HepG2 (cell line): ENCODE results near the gene GOLT1A. TPM values are rescaled to one million over a fixed set of nuclear protein-coding genes. Genes with fewer than 3 reads are reported as not detected.
A peak's percentile ranks its signal among the peaks of the same experiment; 100 is the strongest.

Experiments used
- ATAC-seq: fragments of 200-7000 bp; cut with Tn5 transposase; 3 replicates; pipeline ENCODE4 v1.9.1; 2020; ENCODE audit warnings: mild to moderate bottlenecking, moderate library complexity
- BruUV-seq: library from RNA; stranded (reverse); fragments of 400-500 nt; replicated peaks from 2 replicates; lab custom pipeline; 2021; lab: Mats Ljungman, UMichigan
- CTCF ChIA-PET: fragments of 300-600 bp; formaldehyde crosslinking; extraction: SDS; loops from one replicate; lab custom pipeline; 2021; ENCODE audit warnings: low total read pairs, inconsistent platforms, low intra/inter-chr PET ratio; lab: Yijun Ruan, JAX
- POLR2A ChIA-PET: fragments of 350-600 bp; sonication (Branson Sonifier 250); formaldehyde crosslinking; loops from one replicate; lab custom pipeline; 2020; ENCODE audit warnings: antibody characterized with exemption, inconsistent platforms; lab: Yijun Ruan, JAX
- DNase-seq: peaks from one replicate; pipeline ENCODE4 v3.0.0-alpha.2; 2015; ENCODE audit warnings: low spot score
- FAIRE-seq: peaks from 3 replicates; lab custom pipeline; 2011; peaks lifted over from hg19 to GRCh38; lab: Jason Lieb, UNC
- H2AFZ ChIP-seq: one replicate; pipeline ENCODE4 v1.6.1; 2011; ENCODE audit warnings: low read length, inconsistent platforms
- H3K27ac ChIP-seq: fragments of 300-600 bp; 3 replicates; pipeline ENCODE4 v1.8.0; 2011; ENCODE audit warnings: mixed run types, mild to moderate bottlenecking, mixed read lengths, low read length, inconsistent platforms; ENCODE audit not compliant: insufficient read depth; ENCODE audit errors: extremely low read length
- H3K27me3 ChIP-seq, 2 experiments: fragments of 200-600 bp in 1 of 2; 2 replicates in 1 of 2; 3 replicates in 1 of 2; pipeline versions ENCODE4 v1.6.0 to v1.8.0; 2011; ENCODE audit warnings: low read length in 2 of 2, mild to moderate bottlenecking in 2 of 2, moderate library complexity in 2 of 2, inconsistent platforms in 1 of 2; ENCODE audit not compliant: insufficient read depth in 2 of 2, control insufficient read depth in 1 of 2
- H3K36me3 ChIP-seq, 2 experiments: fragments of 200-600 bp in 1 of 2; replicated peaks in 1 of 2; 2 replicates in 1 of 2; 3 replicates in 1 of 2; pipeline versions ENCODE4 v1.5.1 to v1.8.0; 2011; ENCODE audit warnings: low read length in 2 of 2, inconsistent platforms in 1 of 2; ENCODE audit not compliant: insufficient read depth in 2 of 2, control insufficient read depth in 1 of 2
- H3K4me1 ChIP-seq: 2 replicates; pipeline ENCODE4 v1.5.1; 2012; ENCODE audit warnings: low read length, inconsistent platforms; ENCODE audit not compliant: insufficient read depth
- H3K4me2 ChIP-seq: 2 replicates; pipeline ENCODE4 v1.6.0; 2011; ENCODE audit warnings: low read depth, low read length, inconsistent platforms
- H3K4me3 ChIP-seq, 3 experiments: fragments of 200-600 bp in 1 of 3; sonication (generic), shearing (Covaris generic) in 1 of 3; replicated peaks in 1 of 3; 2 replicates each; pipeline ENCODE4 v1.5.1; 2011 to 2016; ENCODE audit warnings: low read length in 3 of 3, inconsistent platforms in 2 of 3, low read depth in 2 of 3, mild to moderate bottlenecking in 2 of 3, control low read depth in 1 of 3, mixed read lengths in 1 of 3; ENCODE audit not compliant: insufficient read depth in 1 of 3
- H3K79me2 ChIP-seq: one replicate; pipeline ENCODE4 v1.6.1; 2011; ENCODE audit warnings: low read length, inconsistent platforms; ENCODE audit not compliant: insufficient read depth
- H3K9ac ChIP-seq: 2 replicates; pipeline ENCODE4 v1.6.0; 2011; ENCODE audit warnings: mild to moderate bottlenecking, low read depth, low read length, inconsistent platforms; ENCODE audit not compliant: insufficient read depth
- H3K9me3 ChIP-seq: 2 replicates; pipeline ENCODE4 v1.5.1; 2012; ENCODE audit warnings: mild to moderate bottlenecking, low read length
- H4K20me1 ChIP-seq: 2 replicates; pipeline ENCODE4 v1.6.0; 2011; ENCODE audit warnings: inconsistent platforms, mild to moderate bottlenecking, low read length, moderate library complexity; ENCODE audit not compliant: insufficient read depth
- CREB1 ChIP-seq, 2 experiments: fragments of 450-650 bp in 1 of 2; IDR thresholded peaks; 2 replicates each; pipeline ENCODE4 v1.6.1; 2016 to 2017; ENCODE audit warnings: control low read depth in 1 of 2, mild to moderate bottlenecking in 1 of 2, missing compliant biosample characterization in 1 of 2, missing genetic modification characterization in 1 of 2
- ZFAT ChIP-seq: sonication (generic); formaldehyde crosslinking; conservative IDR thresholded peaks from 2 replicates; pipeline ENCODE4 v1.8.1; 2023; ENCODE audit warnings: missing genetic modification reagents, inconsistent platforms
- ZNF274 ChIP-seq: sonication (generic); formaldehyde crosslinking; IDR thresholded peaks from 2 replicates; pipeline ENCODE4 v1.5.1; 2020; ENCODE audit warnings: mild to moderate bottlenecking, missing genetic modification reagents
- ZNF484 ChIP-seq: sonication (generic); formaldehyde crosslinking; IDR thresholded peaks from 2 replicates; pipeline ENCODE4 v1.5.1; 2020; ENCODE audit warnings: mild to moderate bottlenecking, low read depth, missing genetic modification reagents, borderline replicate concordance
- ZNF709 ChIP-seq: sonication (generic); formaldehyde crosslinking; IDR thresholded peaks from 2 replicates; pipeline ENCODE4 v1.5.0; 2020; ENCODE audit warnings: mild to moderate bottlenecking, missing genetic modification reagents
- WGBS: methylation state at CpG from one replicate; pipeline ENCODE4 v1.1.6; 2017; ENCODE audit warnings: low lambda C conversion rate; 5-methylcytosine and 5-hydroxymethylcytosine counted together
- in situ Hi-C: cut with HindIII; loops from 2 replicates; pipeline ENCODE4 v1.10.0; 2017; ENCODE audit warnings: low pct_unique_long_range_greater_than_20kb; ENCODE audit not compliant: extremely low pct_ligation_motif_present
- intact Hi-C: fragments of 100-400 bp; cut with micrococcal nuclease; formaldehyde crosslinking; loops from one replicate; pipeline ENCODE4 v1.10.0; 2022; ENCODE audit not compliant: unreplicated experiment
- polyA plus RNA-seq, 8 experiments: library from polyadenylated mRNA; depleted of rRNA in 3 of 8; stranded (reverse) in 7 of 8; unstranded in 1 of 8; fragments of >200 nt; fragmentation: Illumina TruSeq in 4 of 8; extraction: Trizol in 4 of 8; gene quantifications; 2 replicates each; pipeline versions ENCODE4 v1.2.1 to v1.2.3, GENCODE V29; 2011 to 2016; ENCODE audit warnings: low read depth in 4 of 8, missing spikeins in 1 of 8, mixed read lengths in 1 of 8; ENCODE audit not compliant: insufficient read depth in 1 of 8
- total RNA-seq, 5 experiments: library from RNA; depleted of rRNA; stranded (reverse); fragments of >200 nt; fragmentation: Illumina TruSeq; extraction: Trizol; gene quantifications; 2 replicates each; pipeline ENCODE4 v1.2.3, GENCODE V29; 2016; ENCODE audit warnings: low read depth in 1 of 5
- TF ChIP-seq, protein P1 (sequence below): sonication (generic); formaldehyde crosslinking; IDR thresholded peaks from 2 replicates; pipeline ENCODE4 v1.4.0; 2020; ENCODE audit warnings: missing genetic modification reagents, borderline replicate concordance
- TF ChIP-seq, protein P2 (sequence below): sonication (generic); formaldehyde crosslinking; IDR thresholded peaks from 2 replicates; pipeline ENCODE4 v1.5.1; 2020; ENCODE audit warnings: mild to moderate bottlenecking, missing genetic modification reagents, borderline replicate concordance
- TF ChIP-seq, protein P3 (sequence below): sonication (generic); formaldehyde crosslinking; IDR thresholded peaks from 2 replicates; pipeline ENCODE4 v1.4.0; 2020; ENCODE audit warnings: missing genetic modification reagents
- TF ChIP-seq, protein P4 (sequence below): sonication (generic); formaldehyde crosslinking; IDR thresholded peaks from 2 replicates; pipeline ENCODE4 v1.5.1; 2020; ENCODE audit warnings: mild to moderate bottlenecking, missing genetic modification reagents, moderate library complexity

The GOLT1A gene
- total and polyA plus RNA-seq, 2 of the 13 experiments (the other 11 are each of a cell fraction or from before 2014, with no cell fraction given): 25.8 to 28.0 TPM

DNA sequence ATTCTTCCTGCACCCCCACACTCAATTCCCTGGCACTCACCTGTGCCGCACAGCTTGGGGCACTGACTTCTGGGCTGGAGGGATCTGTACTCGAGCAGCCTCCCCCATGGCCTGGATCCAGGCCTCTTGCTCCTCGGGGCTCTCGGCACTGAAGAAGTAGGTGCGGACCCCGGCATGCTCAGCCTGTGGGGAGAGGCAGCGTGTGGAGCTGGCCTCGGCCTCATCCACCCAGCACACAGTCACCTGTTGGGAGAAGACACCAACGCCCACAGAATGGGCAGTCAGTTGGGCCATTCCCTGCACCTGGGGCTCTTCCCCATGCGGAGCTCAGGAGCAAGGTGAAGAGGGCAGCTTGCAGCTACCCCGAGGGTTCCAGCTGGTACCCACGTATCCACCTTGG, 47.5 kb upstream of the GOLT1A start:
- Histone ChIP-seq H3K4me1 (peaks cover 27% of the 10 kb centered on the region), H4K20me1 (no peaks in the 10 kb centered on the region), H3K27ac (no peak overlapping the region), H2AFZ (no peak overlapping the region), H3K9ac (no peak overlapping the region), H3K79me2 (no peaks in the 10 kb centered on the region), H3K27me3 (no peaks in the 10 kb centered on the region), H3K4me2 (no peak overlapping the region), H3K4me3 (no peak overlapping the region), H3K9me3 (no peaks in the 10 kb centered on the region), H3K36me3 (peaks cover 16 to 40% of the 10 kb centered on the region in 2 experiments; a peak in 4 of 5 replicates)
- DNase-seq (no peak), FAIRE-seq (no peak), ATAC-seq (no peak)
- BruUV-seq: no TSS peak
- WGBS: 92% methylated on average over 6 of the region's 12 CpGs
- intact Hi-C loops: no loop called here
- CTCF ChIA-PET: no interaction called here
- POLR2A ChIA-PET: interaction anchor here (1.0 kb wide), 1 partner anchor 47 kb away, joined by 4 read pairs; the partner anchor contains the start of gene GOLT1A
- in situ Hi-C loops: loop anchor here (5.0 kb wide), 1 partner anchor 101 kb away; no protein-coding TSS in a partner anchor
- TF ChIP-seq CREB1 (IDR thresholded peaks at IDR 0.05) (no peak), CREB1 (CRISPR knock-in tag; IDR thresholded peaks at IDR 0.05) (no peak), ZNF274 (CRISPR knock-in tag) (0 out of 2 replicates have a peak, but pooled peaks have one; percentile 4), ZFAT (CRISPR knock-in tag) (no peak), ZNF709 (CRISPR knock-in tag) (0 out of 2 replicates have a peak, but pooled peaks have one; percentile 24), ZNF484 (CRISPR knock-in tag) (no peak)
- TF ChIP-seq, protein P1, sequence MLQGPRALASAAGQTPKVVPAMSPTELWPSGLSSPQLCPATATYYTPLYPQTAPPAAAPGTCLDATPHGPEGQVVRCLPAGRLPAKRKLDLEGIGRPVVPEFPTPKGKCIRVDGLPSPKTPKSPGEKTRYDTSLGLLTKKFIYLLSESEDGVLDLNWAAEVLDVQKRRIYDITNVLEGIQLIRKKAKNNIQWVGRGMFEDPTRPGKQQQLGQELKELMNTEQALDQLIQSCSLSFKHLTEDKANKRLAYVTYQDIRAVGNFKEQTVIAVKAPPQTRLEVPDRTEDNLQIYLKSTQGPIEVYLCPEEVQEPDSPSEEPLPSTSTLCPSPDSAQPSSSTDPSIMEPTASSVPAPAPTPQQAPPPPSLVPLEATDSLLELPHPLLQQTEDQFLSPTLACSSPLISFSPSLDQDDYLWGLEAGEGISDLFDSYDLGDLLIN: no peak
- TF ChIP-seq, protein P2, sequence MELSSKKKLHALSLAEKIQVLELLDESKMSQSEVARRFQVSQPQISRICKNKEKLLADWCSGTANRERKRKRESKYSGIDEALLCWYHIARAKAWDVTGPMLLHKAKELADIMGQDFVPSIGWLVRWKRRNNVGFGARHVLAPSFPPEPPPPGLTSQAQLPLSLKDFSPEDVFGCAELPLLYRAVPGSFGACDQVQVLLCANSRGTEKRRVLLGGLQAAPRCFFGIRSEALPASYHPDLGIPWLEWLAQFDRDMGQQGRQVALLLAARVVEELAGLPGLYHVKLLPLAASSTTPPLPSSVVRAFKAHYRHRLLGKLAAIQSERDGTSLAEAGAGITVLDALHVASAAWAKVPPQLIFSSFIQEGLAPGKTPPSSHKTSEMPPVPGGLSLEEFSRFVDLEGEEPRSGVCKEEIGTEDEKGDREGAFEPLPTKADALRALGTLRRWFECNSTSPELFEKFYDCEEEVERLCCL: no peak
- TF ChIP-seq, protein P3, sequence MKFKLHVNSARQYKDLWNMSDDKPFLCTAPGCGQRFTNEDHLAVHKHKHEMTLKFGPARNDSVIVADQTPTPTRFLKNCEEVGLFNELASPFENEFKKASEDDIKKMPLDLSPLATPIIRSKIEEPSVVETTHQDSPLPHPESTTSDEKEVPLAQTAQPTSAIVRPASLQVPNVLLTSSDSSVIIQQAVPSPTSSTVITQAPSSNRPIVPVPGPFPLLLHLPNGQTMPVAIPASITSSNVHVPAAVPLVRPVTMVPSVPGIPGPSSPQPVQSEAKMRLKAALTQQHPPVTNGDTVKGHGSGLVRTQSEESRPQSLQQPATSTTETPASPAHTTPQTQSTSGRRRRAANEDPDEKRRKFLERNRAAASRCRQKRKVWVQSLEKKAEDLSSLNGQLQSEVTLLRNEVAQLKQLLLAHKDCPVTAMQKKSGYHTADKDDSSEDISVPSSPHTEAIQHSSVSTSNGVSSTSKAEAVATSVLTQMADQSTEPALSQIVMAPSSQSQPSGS (CRISPR knock-in tag): no peak
- TF ChIP-seq, protein P4, sequence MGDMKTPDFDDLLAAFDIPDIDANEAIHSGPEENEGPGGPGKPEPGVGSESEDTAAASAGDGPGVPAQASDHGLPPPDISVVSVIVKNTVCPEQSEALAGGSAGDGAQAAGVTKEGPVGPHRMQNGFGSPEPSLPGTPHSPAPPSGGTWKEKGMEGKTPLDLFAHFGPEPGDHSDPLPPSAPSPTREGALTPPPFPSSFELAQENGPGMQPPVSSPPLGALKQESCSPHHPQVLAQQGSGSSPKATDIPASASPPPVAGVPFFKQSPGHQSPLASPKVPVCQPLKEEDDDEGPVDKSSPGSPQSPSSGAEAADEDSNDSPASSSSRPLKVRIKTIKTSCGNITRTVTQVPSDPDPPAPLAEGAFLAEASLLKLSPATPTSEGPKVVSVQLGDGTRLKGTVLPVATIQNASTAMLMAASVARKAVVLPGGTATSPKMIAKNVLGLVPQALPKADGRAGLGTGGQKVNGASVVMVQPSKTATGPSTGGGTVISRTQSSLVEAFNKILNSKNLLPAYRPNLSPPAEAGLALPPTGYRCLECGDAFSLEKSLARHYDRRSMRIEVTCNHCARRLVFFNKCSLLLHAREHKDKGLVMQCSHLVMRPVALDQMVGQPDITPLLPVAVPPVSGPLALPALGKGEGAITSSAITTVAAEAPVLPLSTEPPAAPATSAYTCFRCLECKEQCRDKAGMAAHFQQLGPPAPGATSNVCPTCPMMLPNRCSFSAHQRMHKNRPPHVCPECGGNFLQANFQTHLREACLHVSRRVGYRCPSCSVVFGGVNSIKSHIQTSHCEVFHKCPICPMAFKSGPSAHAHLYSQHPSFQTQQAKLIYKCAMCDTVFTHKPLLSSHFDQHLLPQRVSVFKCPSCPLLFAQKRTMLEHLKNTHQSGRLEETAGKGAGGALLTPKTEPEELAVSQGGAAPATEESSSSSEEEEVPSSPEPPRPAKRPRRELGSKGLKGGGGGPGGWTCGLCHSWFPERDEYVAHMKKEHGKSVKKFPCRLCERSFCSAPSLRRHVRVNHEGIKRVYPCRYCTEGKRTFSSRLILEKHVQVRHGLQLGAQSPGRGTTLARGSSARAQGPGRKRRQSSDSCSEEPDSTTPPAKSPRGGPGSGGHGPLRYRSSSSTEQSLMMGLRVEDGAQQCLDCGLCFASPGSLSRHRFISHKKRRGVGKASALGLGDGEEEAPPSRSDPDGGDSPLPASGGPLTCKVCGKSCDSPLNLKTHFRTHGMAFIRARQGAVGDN (CRISPR knock-in tag): peak; percentile 8; the same call in 1 of the 2 replicates
